ENCODE data around the gene FAM241B.

Gene FAM241B

GRCh38 chr10:69649786-69650550 lies 19.9 kb downstream of the FAM241B start:
- DNase-seq = no peak

- DNase-seq = no peak
Observed at GRCh38 chr10:69650589-69651261, 20.7 kb downstream of the FAM241B start.

GRCh38 chr10:69651362-69651761 lies 21.3 kb downstream of the FAM241B start:
- no peak for DNase-seq

DNA sequence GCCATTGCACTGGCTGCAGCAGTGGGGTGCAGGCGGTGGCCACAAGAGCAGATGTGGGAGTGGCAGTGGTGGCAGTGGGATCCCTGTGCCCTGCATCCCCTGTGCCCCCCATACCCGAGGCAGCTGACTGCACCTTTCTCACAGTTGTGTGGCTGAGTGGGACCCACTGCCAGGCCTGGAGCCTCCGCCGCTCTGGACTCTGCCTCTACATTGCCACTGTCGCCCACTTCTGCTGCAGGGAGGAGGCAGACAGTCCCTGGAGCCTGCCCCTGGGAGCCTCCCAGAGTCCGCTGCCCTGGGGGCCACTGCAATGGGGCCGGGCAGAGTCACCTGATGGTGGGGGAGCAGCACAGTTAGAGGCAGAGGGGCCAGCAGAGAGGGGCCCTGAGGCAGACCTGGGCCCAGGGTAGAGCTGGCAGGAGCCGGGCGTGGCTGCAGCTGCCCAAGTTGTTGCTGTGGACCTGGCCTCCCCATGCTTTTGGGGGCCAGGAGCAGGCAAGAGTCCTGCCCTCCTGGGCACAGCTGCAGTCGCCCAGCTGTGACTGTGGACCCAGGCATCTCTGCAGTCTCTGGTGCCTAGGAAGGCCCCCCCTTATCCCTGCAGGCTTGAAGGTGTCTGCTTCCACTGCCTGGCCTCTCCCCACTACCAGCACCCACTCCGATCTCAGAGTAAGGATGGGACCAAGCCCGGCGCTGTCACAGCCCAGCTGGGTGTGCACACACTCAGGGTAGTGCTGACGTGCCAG lies 22.2 kb downstream of the FAM241B start:
- DNase-seq = no peak

DNA sequence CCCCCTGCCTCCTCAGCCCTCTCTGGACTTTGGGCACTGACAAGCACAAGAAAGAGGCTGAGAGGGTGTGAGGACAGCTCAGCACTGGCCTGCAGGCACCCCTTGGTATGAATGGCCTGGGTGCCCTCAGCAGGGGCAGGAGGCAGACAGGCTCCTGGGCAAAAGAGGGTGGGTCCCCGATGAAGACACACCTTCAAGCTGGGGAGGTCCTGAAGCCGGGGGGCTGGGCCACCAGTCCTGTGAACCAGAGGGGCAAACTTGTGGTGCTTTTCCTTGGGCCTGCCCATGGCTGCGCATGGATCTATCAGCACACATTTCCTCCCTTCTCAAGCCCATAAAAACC lies 22.8 kb downstream of the FAM241B start:
- DNase-seq = no peak

DNA sequence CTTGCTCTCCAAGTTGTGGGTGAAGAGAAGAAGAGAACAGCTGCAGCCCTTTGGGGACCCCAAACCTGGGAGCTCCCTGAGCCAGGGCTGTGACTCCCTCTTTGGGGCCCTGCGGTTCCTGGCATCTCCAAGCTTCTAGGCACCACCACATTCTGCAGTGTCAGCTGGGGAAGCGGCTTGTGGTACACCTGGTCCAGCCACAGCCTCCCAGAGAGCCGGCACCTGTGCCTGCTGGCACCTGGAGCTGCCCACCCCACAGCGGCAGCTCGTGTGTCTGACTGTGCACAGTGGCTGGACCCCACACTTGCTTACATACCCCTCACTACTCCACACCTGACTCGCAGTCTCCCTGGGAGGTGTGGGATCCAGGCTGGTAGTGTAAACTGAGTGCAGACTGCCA lies 23.5 kb downstream of the FAM241B start:
- no peak for DNase-seq

GRCh38 chr10:69655124-69655867 lies 25.2 kb downstream of the FAM241B start:
- DNase-seq = no peak

GRCh38 chr10:69655868-69656555 lies 26.0 kb downstream of the FAM241B start:
- DNase-seq = no peak

- DNase-seq = no peak
Observed at GRCh38 chr10:69656742-69657269, 26.8 kb downstream of the FAM241B start.

GRCh38 chr10:69657430-69657829 lies 27.4 kb downstream of the FAM241B start:
- no peak for DNase-seq

DNA sequence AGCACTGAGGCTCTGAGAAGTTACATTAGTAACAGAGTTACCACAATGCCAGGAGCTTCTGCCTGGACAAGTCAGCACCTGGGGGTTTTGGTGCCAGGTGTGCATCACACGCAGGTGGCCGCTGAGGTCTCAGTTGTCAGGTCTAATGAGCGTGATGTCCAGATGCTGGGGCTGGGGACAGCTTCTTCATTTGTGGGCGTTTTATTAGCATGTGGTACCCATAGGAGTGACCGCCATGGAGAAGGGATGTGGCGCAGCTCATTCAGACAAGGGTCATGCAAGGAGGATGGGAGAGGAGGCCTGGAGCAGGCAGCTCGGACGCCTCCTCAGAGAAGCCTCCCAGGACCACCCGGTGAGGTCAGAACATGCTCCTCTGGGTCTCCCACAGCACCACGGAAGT lies 27.8 kb downstream of the FAM241B start:
- no peak for DNase-seq

DNA sequence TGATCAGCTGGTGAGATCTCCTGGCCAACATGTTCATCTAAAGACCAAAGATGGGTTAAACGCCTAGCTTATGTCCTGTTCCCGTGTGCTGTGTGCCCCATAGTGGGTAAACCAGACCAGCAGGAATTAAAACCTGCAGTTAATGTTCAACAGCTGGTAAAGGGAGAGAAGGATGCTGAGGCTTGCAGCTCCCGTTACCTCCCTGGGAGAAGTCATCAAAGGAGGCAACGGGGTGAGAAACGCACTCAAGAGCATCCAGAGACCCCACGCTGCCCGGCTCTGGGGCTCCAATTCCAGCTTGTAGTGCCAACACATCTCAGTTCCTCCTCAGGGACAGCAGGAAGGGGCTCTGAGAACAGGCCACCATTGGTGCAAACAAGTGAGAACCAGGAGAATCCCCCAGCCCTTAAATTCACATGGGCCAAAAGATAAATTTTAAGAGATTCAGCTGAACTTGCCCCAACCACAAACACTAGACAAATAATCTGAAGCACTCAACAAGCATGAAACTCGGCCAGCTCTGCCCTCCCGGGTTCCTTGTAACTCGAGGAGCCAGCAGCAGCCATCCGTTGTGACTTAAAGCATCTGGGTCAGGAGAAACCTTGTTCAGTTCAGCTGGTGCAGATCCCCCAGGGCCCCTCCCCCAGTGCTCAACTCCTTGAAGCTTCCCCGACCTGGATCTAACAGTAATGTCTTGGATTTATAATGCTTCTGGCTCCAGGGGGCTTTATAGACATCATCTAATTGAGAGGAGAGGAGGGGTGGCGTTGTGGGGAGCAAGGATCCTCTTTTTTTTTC lies 29.4 kb downstream of the FAM241B start:
- DNase-seq = no peak

GRCh38 chr10:69660296-69660695 lies 30.2 kb downstream of the FAM241B start:
- no peak for DNase-seq

DNA sequence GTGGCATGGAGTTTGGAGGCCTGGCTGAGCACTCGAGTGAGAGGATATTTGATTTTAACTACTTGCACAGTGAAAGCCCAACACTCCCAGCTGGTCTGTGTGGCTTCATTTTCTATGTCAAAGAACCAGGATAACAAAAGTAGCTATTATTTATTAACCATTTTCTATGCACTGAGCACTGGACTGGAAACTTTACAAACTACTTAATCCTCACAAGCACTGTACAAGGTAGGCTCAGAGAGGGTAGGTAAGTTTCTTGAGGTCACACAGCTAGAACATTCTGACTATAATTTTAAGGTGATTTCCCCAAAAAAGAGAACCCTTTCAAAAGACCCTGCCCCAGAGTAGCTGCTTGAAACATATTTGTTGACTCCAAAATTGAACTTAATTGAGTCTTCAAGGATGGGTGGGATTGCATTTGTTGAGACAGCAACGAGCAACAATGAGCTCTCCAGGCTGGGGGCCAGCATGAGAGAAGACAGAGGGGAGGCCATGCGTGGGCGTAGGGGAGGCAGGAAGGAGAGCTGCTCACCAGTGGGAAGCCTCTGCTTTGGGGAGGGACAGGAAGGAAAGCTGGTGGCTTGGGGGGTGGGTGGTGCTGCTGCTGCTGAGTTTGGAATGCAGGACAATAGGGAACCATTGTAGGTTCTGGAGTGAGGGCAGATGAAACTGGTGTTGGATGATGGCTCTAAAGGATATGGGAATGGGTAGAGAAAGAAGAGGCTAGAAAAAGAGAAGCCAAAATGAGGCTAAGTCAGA lies 31.5 kb downstream of the FAM241B start:
- no peak for DNase-seq

DNA sequence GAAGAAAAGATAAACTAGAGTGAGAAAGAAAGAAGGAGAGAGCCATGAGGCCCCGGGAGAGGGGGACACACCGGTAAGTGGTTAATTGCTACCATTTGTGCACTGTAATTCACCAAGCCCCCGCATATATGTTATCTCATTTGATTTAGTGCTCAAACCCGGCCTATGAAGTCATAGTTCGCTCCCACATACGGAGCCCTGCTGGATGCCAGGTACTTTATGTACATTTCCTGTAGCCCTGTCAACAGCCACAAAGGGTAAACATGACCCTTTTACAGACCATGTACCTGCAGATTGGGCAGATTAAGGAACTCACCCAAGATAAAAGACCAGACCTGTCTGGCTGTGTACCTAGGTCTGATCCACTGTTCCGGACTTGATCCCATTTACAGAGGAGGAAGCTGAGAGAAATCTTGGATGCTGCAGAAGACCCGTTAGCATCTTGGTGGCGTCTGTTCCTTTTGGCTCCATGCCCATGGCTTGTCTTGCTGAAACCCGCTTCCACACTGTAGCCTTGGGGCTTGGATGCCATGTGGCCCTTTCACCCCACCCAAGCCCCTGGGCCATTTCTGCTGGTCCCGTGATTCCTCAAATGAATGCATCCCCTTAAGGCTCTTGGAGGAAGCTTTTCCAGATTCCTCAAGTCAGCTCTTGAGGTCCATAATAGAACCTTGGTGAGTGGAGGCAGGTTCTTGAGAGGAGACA lies 32.3 kb downstream of the FAM241B start:
- DNase-seq = no peak

GRCh38 chr10:69662901-69663300 lies 32.9 kb downstream of the FAM241B start:
- DNase-seq = no peak

- no peak for DNase-seq
Observed at GRCh38 chr10:69663369-69663947, 33.4 kb downstream of the FAM241B start.

DNA sequence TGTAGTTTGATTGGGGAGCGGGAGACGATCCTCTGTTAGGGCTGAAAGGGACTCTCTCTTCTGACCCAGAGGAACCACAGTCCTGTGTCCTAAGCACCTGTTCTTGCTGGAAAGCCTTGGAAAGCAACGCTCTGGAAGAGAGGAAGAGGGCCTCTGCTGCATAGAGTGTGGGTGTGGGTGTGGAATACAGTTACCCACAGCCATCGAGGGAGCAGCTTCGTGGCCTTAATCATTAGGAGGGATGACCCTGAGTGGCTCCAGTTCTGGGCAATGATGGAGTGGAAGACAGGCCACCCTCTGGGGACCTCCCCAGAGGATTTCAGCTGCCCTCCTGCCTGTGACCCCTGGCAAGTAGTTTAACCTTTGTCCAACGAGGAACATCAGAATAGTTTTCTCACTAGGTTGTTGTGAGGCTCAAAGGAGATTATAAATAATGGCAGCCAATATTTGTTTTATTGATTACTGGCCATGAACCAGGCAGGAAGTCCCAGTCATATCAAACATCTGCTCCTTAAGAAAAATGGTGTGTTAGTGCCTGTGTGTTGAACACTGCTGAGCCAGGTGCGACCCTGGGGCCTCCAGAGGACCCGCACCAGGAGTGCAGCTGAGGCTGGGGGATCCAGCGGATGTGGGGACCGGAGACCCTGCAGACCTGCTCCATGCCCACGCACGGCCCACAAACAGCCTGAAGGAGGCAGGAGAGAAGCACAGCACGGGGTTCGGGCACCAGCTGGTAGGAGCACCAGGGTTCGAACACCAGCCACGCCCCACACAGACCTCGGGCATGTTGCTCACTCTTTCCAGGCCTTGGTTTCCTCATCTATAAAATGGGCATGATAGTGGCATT lies 35.6 kb downstream of the FAM241B start:
- DNase-seq = no peak

DNA sequence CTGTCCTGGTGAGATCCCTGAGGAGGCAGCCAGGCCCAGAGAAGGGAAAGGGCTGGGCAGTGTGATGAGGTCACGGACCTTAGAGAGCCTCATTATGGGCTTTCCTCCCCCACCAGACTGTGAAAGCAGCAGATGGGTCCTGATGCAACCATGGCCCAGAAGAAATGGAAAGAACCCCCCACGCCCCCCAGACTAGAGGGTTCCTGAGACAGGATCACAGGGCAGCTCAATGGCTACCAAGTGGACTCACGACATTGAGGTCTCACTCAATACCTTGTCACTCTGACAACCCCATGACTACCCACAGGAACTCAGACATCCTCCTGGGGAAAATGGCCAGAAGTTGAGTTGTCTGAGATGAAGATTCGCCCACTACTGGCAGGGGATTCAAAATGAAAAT lies 36.7 kb downstream of the FAM241B start:
- no peak for DNase-seq
